Cardiac fibroblast (primary cell): Measurements from ENCODE around the gene COLEC12.

Experiments
- DNase-seq, 2 donors: peaks; one replicate each; pipeline versions ENCODE4 v3.0.0 to v3.0.0-alpha.2; 2010; ENCODE audit warnings: low read depth in 2 of 2
- H3K4me3 ChIP-seq, 2 donors: replicated peaks in 1 of 2; 1 replicate in 1 of 2; 2 replicates in 1 of 2; pipeline ENCODE4 v1.5.1; 2011; ENCODE audit warnings: low read depth in 2 of 2, low read length in 2 of 2, mild to moderate bottlenecking in 2 of 2, moderate library complexity in 1 of 2
- CTCF ChIP-seq: IDR thresholded peaks from one replicate; pipeline ENCODE4 v1.5.1; 2011; ENCODE audit warnings: low read depth, mild to moderate bottlenecking, low read length, inconsistent platforms

The COLEC12 gene

DNA sequence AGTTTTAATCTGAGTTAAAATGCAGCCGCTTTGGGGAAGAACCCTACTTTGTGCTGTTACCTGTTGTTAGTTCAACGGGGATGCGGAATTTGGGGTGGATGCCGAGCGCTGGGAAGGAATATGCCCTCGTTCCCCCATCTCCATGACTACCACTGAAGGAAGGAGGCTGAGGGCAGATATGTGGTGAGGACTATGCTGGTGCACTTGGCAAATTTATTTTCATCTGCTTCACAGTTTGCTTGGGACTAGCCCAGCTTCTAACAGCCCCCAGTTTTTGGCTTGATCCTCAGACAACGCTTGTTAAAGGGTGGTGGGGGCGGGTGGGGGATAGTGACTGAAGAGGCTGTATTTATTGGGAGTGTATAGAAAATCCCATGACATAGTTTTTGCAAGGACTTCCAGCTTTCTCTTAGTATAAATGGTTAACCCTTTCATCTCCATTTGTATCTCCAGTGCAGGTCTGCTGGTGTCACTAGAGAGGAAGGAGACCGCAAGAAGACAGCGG lies 100.8 kb downstream of the COLEC12 start:
- no peak overlapping the region for H3K4me3 ChIP-seq
- DNase-seq = no peak
- TF ChIP-seq CTCF = no peak

GRCh38 chr18:398935-399630 lies 101.4 kb downstream of the COLEC12 start:
- no peak for DNase-seq
- no peak overlapping the region for H3K4me3 ChIP-seq
- no peak for TF ChIP-seq CTCF

GRCh38 chr18:396556-396955 lies 103.9 kb downstream of the COLEC12 start:
- DNase-seq = no peak
- TF ChIP-seq CTCF = no peak
- H3K4me3 ChIP-seq = no peak overlapping the region

DNA sequence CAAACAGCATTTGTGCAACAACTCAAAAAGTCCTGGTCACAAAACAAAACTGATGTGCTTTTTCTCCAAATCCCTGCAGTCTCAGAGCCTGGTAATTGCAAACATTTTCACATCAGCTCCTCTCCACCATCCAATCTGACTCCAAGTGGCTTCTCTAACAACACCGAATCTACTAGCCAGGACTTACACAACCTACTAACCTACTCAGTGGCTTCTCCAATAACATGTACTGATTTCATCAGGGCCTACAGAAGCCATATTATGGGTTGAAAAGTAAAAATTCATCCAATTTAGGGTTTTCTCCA lies 104.3 kb downstream of the COLEC12 start:
- H3K4me3 ChIP-seq = no peak overlapping the region
- peak in 1 of 2 donors; percentile 17 for DNase-seq
- TF ChIP-seq CTCF = no peak

DNA sequence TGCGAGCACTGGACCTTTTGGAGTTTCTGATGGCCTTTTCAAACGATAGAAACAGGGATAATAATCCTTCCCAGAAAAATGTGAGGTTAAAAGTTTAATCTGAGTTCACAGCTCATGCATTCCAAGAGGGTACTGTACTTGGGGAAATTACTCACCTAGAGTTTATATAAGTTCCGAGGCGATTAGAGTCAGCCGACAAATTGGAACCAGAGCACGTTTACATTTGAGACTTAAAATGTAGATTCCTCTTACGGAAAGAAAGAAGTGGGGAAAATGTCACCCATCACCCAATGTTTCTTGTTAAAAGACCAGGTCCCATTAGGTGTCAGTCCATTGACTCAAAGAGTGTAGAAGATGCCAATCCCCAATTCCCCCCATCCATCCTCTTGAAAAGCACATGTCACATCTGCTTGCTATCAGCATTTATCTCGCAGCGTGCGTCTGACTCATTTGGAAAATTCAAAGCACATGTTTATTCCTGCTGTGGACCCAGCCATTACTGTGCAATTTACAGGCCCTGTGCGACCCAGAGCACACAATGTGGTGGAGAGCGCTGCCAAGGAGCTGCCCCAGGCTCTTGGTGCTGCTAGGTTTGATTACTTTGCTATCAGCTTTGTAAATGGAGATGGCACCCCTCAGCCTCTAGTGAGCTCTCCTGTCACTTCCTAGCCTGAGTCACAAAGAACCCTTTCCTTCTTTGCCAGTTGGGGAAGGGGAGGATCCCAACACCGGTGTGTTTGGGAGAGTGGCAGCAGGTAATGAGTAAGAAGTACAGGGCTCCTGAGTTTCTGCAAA lies 104.8 kb downstream of the COLEC12 start:
- H3K4me3 ChIP-seq = no peak overlapping the region
- no peak for TF ChIP-seq CTCF
- DNase-seq = peak; percentile 23 to 79

DNA sequence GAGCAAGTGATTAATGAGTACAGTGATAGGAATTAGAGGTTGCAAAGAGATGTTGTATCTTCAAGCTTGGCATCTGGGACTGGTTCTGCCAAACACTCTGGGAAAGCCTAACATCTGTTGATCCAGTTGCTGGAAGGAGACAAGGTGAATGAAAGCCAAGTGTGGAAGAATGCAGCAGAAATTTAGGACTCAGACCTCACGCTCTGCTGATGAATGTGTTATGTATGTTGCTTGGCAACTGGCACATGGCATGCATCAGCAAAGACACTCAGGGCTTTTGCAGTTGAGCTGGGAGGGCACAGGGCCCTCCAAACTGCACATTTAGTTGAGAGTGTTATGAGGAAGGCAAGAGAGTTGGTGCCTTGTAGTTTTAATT lies 105.5 kb downstream of the COLEC12 start:
- TF ChIP-seq CTCF = no peak
- peak; percentile 48 to 95 for DNase-seq
- H3K4me3 ChIP-seq = no peak overlapping the region
